Sigmoid colon (tissue), 7 donors: ENCODE data around the gene IWS1. TPM values are rescaled to one million over a fixed set of nuclear protein-coding genes. Genes with fewer than 3 reads are reported as not detected.
"Not testable (repeated sequence)": the region's sequence is repeated elsewhere in the genome, so short reads cannot be mapped to it uniquely, and the experiment has no call there.

ENCODE experiments used
- DNase-seq: peaks from one replicate; pipeline ENCODE4 v3.0.0-alpha.2; 2019
- H3K27ac ChIP-seq, 4 donors: fragments of 200-600 bp; sonication (generic); one replicate each; pipeline ENCODE4 v1.5.1; 2016 to 2019; ENCODE audit warnings: mild to moderate bottlenecking in 1 of 4
- H3K27me3 ChIP-seq, 3 donors: fragments of 200-600 bp; sonication (generic); one replicate each; pipeline ENCODE4 v1.5.1; 2019; ENCODE audit warnings: mild to moderate bottlenecking in 1 of 3
- H3K36me3 ChIP-seq, 4 donors: fragments of 200-600 bp; sonication (generic); one replicate each; pipeline ENCODE4 v1.5.1; 2016 to 2019
- H3K4me1 ChIP-seq, 4 donors: fragments of 200-600 bp; sonication (generic); one replicate each; pipeline ENCODE4 v1.5.1; 2017 to 2019
- H3K4me3 ChIP-seq, 4 donors: fragments of 200-600 bp; sonication (generic); one replicate each; pipeline ENCODE4 v1.5.1; 2017 to 2019; ENCODE audit warnings: mild to moderate bottlenecking in 2 of 4, moderate library complexity in 1 of 4
- H3K9me3 ChIP-seq, 4 donors: fragments of 200-600 bp in 3 of 4; sonication (generic) in 3 of 4; one replicate each; pipeline versions ENCODE4 v1.5.1 to v1.6.1; 2013 to 2019
- CTCF ChIP-seq, 4 experiments: fragments of 450-650 bp in 3 of 4; fragments of 200-600 bp in 1 of 4; IDR thresholded peaks; one replicate each; pipeline ENCODE4 v1.5.1; 2016 to 2019; ENCODE audit warnings: antibody characterized with exemption in 4 of 4, mild to moderate bottlenecking in 3 of 4, moderate library complexity in 2 of 4
- EP300 ChIP-seq, 4 donors: sonication (generic); formaldehyde crosslinking; IDR thresholded peaks; one replicate each; pipeline ENCODE4 v1.6.1; 2017; ENCODE audit warnings: antibody characterized with exemption in 4 of 4
- POLR2A ChIP-seq, 2 donors: fragments of 450-650 bp; IDR thresholded peaks; one replicate each; pipeline ENCODE4 v1.6.1; 2016; ENCODE audit warnings: antibody characterized with exemption in 2 of 2, mild to moderate bottlenecking in 2 of 2, moderate library complexity in 2 of 2
- POLR2AphosphoS5 ChIP-seq, 4 donors: sonication (generic); formaldehyde crosslinking; IDR thresholded peaks; one replicate each; pipeline ENCODE4 v1.6.1; 2017; ENCODE audit warnings: antibody characterized with exemption in 4 of 4
- WGBS, 2 donors: extraction: QIAGEN DNeasy Blood & Tissue Kit; methylation state at CpG; one replicate each; pipeline ENCODE4 v1.1.7; 2013; 5-methylcytosine and 5-hydroxymethylcytosine counted together
- intact Hi-C: fragments of 100-400 bp; cut with DNase I; formaldehyde crosslinking; loops from one replicate; pipeline ENCODE4 v1.15.1; 2023
- polyA plus RNA-seq, 3 donors: library from polyadenylated mRNA; stranded (reverse); fragments of 200-250 nt; gene quantifications; one replicate each; pipeline ENCODE4 v1.2.3, GENCODE V29; 2013
- total RNA-seq, 4 donors: library from RNA; depleted of rRNA; stranded (reverse); fragments of >200 nt; gene quantifications; one replicate each; pipeline ENCODE4 v1.1.0, GENCODE V29; 2016
- donor health status: healthy with polysubstance abuse.
- donor health status: Bipolar disorder and iron deficiency.
- donor health status: healthy.

IWS1 gene
- total and polyA plus RNA-seq, 7 donors, result 28.1 to 47.9 (median 31.2) TPM

- Histone ChIP-seq H3K27ac (no peak overlapping the region), H3K4me1 (no peaks in the 10 kb centered on the region), H3K27me3 (no peaks in the 10 kb centered on the region), H3K4me3 (no peak overlapping the region), H3K36me3 (peaks cover 0 to 6% (median 0%) of the 10 kb centered on the region in 4 donors), H3K9me3 (no peaks in the 10 kb centered on the region)
- no peak for TF ChIP-seq POLR2A (IDR thresholded peaks at IDR 0.05)
- TF ChIP-seq POLR2AphosphoS5 (IDR thresholded peaks at IDR 0.05), result no peak
- no peak for TF ChIP-seq EP300 (IDR thresholded peaks at IDR 0.05)
- TF ChIP-seq CTCF (IDR thresholded peaks at IDR 0.05), result no peak
- DNase-seq, result no peak
- intact Hi-C loops, result no loop called here
- 65 to 76% methylated on average over 13 of the region's 13 CpGs for WGBS, 2 donors
These were observed 70.5 kb downstream of the IWS1 start for GRCh38 chr2:127455566-127456493.

GRCh38 chr2:127454595-127455565, 71.4 kb downstream of the IWS1 start:
- no peak overlapping the region for H3K27ac ChIP-seq
- WGBS, 2 donors, result 21 to 72% methylated on average over 19 of the region's 19 CpGs

GRCh38 chr2:127453392-127454171, 72.7 kb downstream of the IWS1 start:
- Histone ChIP-seq H3K27me3 (no peaks in the 10 kb centered on the region), H3K27ac (no peak overlapping the region), H3K9me3 (no peaks in the 10 kb centered on the region), H3K36me3 (peaks cover 0 to 6% (median 0%) of the 10 kb centered on the region in 4 donors), H3K4me1 (no peaks in the 10 kb centered on the region), H3K4me3 (no peak overlapping the region)
- DNase-seq, result no peak
- no peak for TF ChIP-seq POLR2A (IDR thresholded peaks at IDR 0.05)
- no peak for TF ChIP-seq CTCF (IDR thresholded peaks at IDR 0.05)
- TF ChIP-seq POLR2AphosphoS5 (IDR thresholded peaks at IDR 0.05), result no peak
- TF ChIP-seq EP300 (IDR thresholded peaks at IDR 0.05), result no peak
- 88 to 90% methylated on average over 8 of the region's 8 CpGs for WGBS, 2 donors
- intact Hi-C loops, result no loop called here

More at GRCh38 chr2:127454595-127455565, 71.4 kb downstream of the IWS1 start:
- H3K36me3 ChIP-seq, result peaks cover 0 to 6% (median 0%) of the 10 kb centered on the region in 4 donors
- TF ChIP-seq POLR2A (IDR thresholded peaks at IDR 0.05) (no peak), POLR2AphosphoS5 (IDR thresholded peaks at IDR 0.05) (no peak), EP300 (IDR thresholded peaks at IDR 0.05) (no peak), CTCF (IDR thresholded peaks at IDR 0.05) (no peak)
- no peaks in the 10 kb centered on the region for H3K9me3 ChIP-seq
- no peaks in the 10 kb centered on the region for H3K27me3 ChIP-seq
- H3K4me1 ChIP-seq, result no peaks in the 10 kb centered on the region
- DNase-seq, result no peak
- H3K4me3 ChIP-seq, result no peak overlapping the region
- intact Hi-C loops, result no loop called here

- no peak for DNase-seq
- TF ChIP-seq POLR2AphosphoS5 (IDR thresholded peaks at IDR 0.05) (no peak), POLR2A (IDR thresholded peaks at IDR 0.05) (no peak), EP300 (IDR thresholded peaks at IDR 0.05) (no peak), CTCF (IDR thresholded peaks at IDR 0.05) (no peak)
- WGBS, 2 donors, result 96 to 97% methylated on average over 3 of the region's 3 CpGs
- H3K4me3 ChIP-seq, result no peak overlapping the region
- peaks cover 0 to 6% (median 0%) of the 10 kb centered on the region in 4 donors for H3K36me3 ChIP-seq
- intact Hi-C loops, result no loop called here
- H3K9me3 ChIP-seq, result no peaks in the 10 kb centered on the region
- H3K27me3 ChIP-seq, result no peaks in the 10 kb centered on the region
- H3K27ac ChIP-seq, result no peak overlapping the region
- no peaks in the 10 kb centered on the region for H3K4me1 ChIP-seq
These were observed 73.3 kb downstream of the IWS1 start for GRCh38 chr2:127453013-127453391.

GRCh38 chr2:127452423-127452822, 73.9 kb downstream of the IWS1 start:
- not testable (repeated sequence) for H3K4me3 ChIP-seq

More at GRCh38 chr2:127452423-127452822, 73.9 kb downstream of the IWS1 start:
- DNase-seq, intact Hi-C loops, H3K36me3 ChIP-seq, H3K4me1 ChIP-seq, H3K27ac ChIP-seq, H3K27me3 ChIP-seq, H3K9me3 ChIP-seq: not testable (repeated sequence)
- WGBS, 2 donors, result 95 to 96% methylated on average over 8 of the region's 8 CpGs
